A673 (cell line): ENCODE results near the gene GET3.

Experiments used
- CTCF ChIP-seq: fragments of 300-800, 200-600 bp; sonication (generic); conservative IDR thresholded peaks from 2 replicates; pipeline ENCODE4 v1.5.1; 2017; ENCODE audit warnings: low read depth, mild to moderate bottlenecking, antibody characterized with exemption, low read length, moderate library complexity, mixed read lengths
- EZH2 ChIP-seq: fragments of 200-600 bp; sonication (generic); IDR thresholded peaks from 2 replicates; pipeline ENCODE4 v1.6.1; 2017; ENCODE audit warnings: borderline replicate concordance, low read depth, mild to moderate bottlenecking, mixed read lengths, antibody characterized with exemption, low read length; ENCODE audit not compliant: poor library complexity, severe bottlenecking

- TF ChIP-seq EZH2 (no peak), CTCF (no peak)
Measured at GRCh38 chr19:12750851-12751250, 13.6 kb downstream of the GET3 start.
